HCT116 (cell line): ENCODE measurements around the gene OTUD3. TPM values are rescaled to one million over a fixed set of nuclear protein-coding genes. Genes with fewer than 3 reads are reported as not detected.

ENCODE experiments used
- ATAC-seq: fragments of 200-7000 bp; cut with Tn5 transposase; 2 replicates; pipeline ENCODE4 v1.9.1; 2020; ENCODE audit warnings: mild to moderate bottlenecking, moderate library complexity
- BruUV-seq: library from RNA; stranded (reverse); fragments of 400-500 nt; replicated peaks from 2 replicates; lab custom pipeline; 2021; lab: Mats Ljungman, UMichigan
- CTCF ChIA-PET: fragments of 300-600 bp; sonication (Branson Sonifier 250); formaldehyde crosslinking; loops from one replicate; lab custom pipeline; 2021; ENCODE audit warnings: antibody characterized with exemption; lab: Charles Lee
- POLR2A ChIA-PET: fragments of 300-600, 350-600 bp; sonication (Branson Sonifier 250); formaldehyde crosslinking; loops from one replicate; lab custom pipeline; 2021; ENCODE audit warnings: antibody characterized with exemption; lab: Charles Lee
- RAD21 ChIA-PET, 2 experiments: fragments of 300-600 bp; sonication (Branson Sonifier 250); formaldehyde crosslinking; loops; one replicate each; lab custom pipeline; 2023; ENCODE audit warnings: low total read pairs in 2 of 2; ENCODE audit not compliant: uncharacterized antibody in 2 of 2, unreplicated experiment in 2 of 2, low non-redundant PET in 1 of 2; lab: Charles Lee
- DNase-seq: peaks from one replicate; pipeline ENCODE4 v3.0.0-alpha.2; 2010; ENCODE audit warnings: low read depth, low spot score
- H2AFZ ChIP-seq: fragments of 200-600 bp; shearing (Covaris generic), sonication (generic); 2 replicates; pipeline ENCODE4 v1.6.1; 2017; ENCODE audit warnings: low read depth, mixed run types, mixed read lengths, antibody characterized with exemption, low read length; ENCODE audit not compliant: poor library complexity, severe bottlenecking
- H3K27ac ChIP-seq: 2 replicates; pipeline ENCODE4 v1.5.1; 2012; ENCODE audit warnings: low read depth, low read length
- H3K27me3 ChIP-seq: fragments of 200-600 bp; sonication (generic); 2 replicates; pipeline ENCODE4 v1.6.1; 2016; ENCODE audit warnings: mixed run types, low read length, mixed read lengths; ENCODE audit not compliant: insufficient read depth
- H3K36me3 ChIP-seq, 2 experiments: fragments of 200-500 bp in 1 of 2; fragments of 200-600 bp in 1 of 2; sonication (Bioruptor generic) in 1 of 2; sonication (generic) in 1 of 2; 2 replicates each; pipeline versions ENCODE4 v1.5.1 to v1.6.1; 2014 to 2016; ENCODE audit warnings: low read length in 2 of 2, inconsistent platforms in 1 of 2, mixed read lengths in 1 of 2, mixed run types in 1 of 2; ENCODE audit not compliant: insufficient read depth in 2 of 2, control insufficient read depth in 1 of 2
- H3K4me1 ChIP-seq, 2 experiments: fragments of 200-600 bp in 1 of 2; sonication (generic) in 1 of 2; 2 replicates each; pipeline versions ENCODE4 v1.5.1 to v1.6.1; 2012 to 2017; ENCODE audit warnings: low read length in 2 of 2, inconsistent platforms in 1 of 2, mild to moderate bottlenecking in 1 of 2, mixed read lengths in 1 of 2, mixed run types in 1 of 2, moderate library complexity in 1 of 2; ENCODE audit not compliant: insufficient read depth in 2 of 2, control insufficient read depth in 1 of 2
- H3K4me2 ChIP-seq: fragments of 200-600 bp; sonication (generic); 2 replicates; pipeline ENCODE4 v1.6.1; 2017; ENCODE audit warnings: mixed run types, low read length, mixed read lengths
- H3K4me3 ChIP-seq, 2 experiments: fragments of 200-600 bp in 1 of 2; sonication (generic) in 1 of 2; replicated peaks in 1 of 2; 2 replicates each; pipeline ENCODE4 v1.5.1; 2011 to 2016; ENCODE audit warnings: low read length in 2 of 2, control low read depth in 1 of 2, low read depth in 1 of 2, mild to moderate bottlenecking in 1 of 2, mixed read lengths in 1 of 2, mixed run types in 1 of 2
- H3K79me2 ChIP-seq: fragments of 200-600 bp; sonication (generic); 2 replicates; pipeline ENCODE4 v1.6.1; 2017; ENCODE audit warnings: mild to moderate bottlenecking, mixed run types, low read length, moderate library complexity, mixed read lengths; ENCODE audit not compliant: insufficient read depth
- H3K9ac ChIP-seq: fragments of 200-600 bp; sonication (generic); 2 replicates; pipeline ENCODE4 v1.6.1; 2016; ENCODE audit warnings: low read length, mixed read lengths
- H3K9me2 ChIP-seq: fragments of 200-600 bp; sonication (generic), shearing (Covaris generic); 2 replicates; pipeline ENCODE4 v1.6.1; 2017; ENCODE audit warnings: mixed run types, mild to moderate bottlenecking, moderate library complexity; ENCODE audit not compliant: insufficient read depth
- H3K9me3 ChIP-seq, 2 experiments: fragments of 200-500 bp in 1 of 2; fragments of 200-600 bp in 1 of 2; sonication (Bioruptor generic) in 1 of 2; sonication (generic) in 1 of 2; 2 replicates each; pipeline ENCODE4 v1.6.1; 2014 to 2017; ENCODE audit warnings: low read length in 2 of 2, mixed read lengths in 2 of 2, inconsistent platforms in 1 of 2, low read depth in 1 of 2, mild to moderate bottlenecking in 1 of 2, mixed run types in 1 of 2, moderate library complexity in 1 of 2; ENCODE audit not compliant: control insufficient read depth in 1 of 2, insufficient read depth in 1 of 2
- H4K20me1 ChIP-seq: fragments of 200-600 bp; sonication (generic), shearing (Covaris generic); 2 replicates; pipeline ENCODE4 v1.6.1; 2017; ENCODE audit warnings: mixed run types, mild to moderate bottlenecking, moderate library complexity; ENCODE audit not compliant: insufficient read depth
- ATF3 ChIP-seq: IDR thresholded peaks from 2 replicates; pipeline ENCODE4 v1.6.1; 2012
- CBX3 ChIP-seq: IDR thresholded peaks from 2 replicates; pipeline ENCODE4 v1.6.1; 2012; ENCODE audit warnings: low read depth
- CEBPB ChIP-seq: IDR thresholded peaks from 2 replicates; pipeline ENCODE4 v1.6.1; 2012; ENCODE audit warnings: low read depth
- CTCF ChIP-seq, 3 experiments: fragments of 200-600 bp in 1 of 3; sonication (generic) in 1 of 3; IDR thresholded peaks in 2 of 3; conservative IDR thresholded peaks in 1 of 3; 2 replicates each; pipeline ENCODE4 v1.5.1; 2012 to 2017; ENCODE audit warnings: low read depth in 2 of 3, low read length in 2 of 3, antibody characterized with exemption in 1 of 3, borderline replicate concordance in 1 of 3, control low read depth in 1 of 3, mild to moderate bottlenecking in 1 of 3, mixed read lengths in 1 of 3, mixed run types in 1 of 3, moderate library complexity in 1 of 3; ENCODE audit not compliant: insufficient read depth in 1 of 3
- ELF1 ChIP-seq: IDR thresholded peaks from 2 replicates; pipeline ENCODE4 v1.6.1; 2012; ENCODE audit warnings: low read depth, borderline replicate concordance
- EZH2 ChIP-seq: fragments of 200-600 bp; sonication (generic); IDR thresholded peaks from 2 replicates; pipeline ENCODE4 v1.6.1; 2017; ENCODE audit warnings: antibody characterized with exemption, mixed run types
- EZH2phosphoT487 ChIP-seq: fragments of 200-600 bp; IDR thresholded peaks from 2 replicates; pipeline ENCODE4 v1.6.1; 2018; ENCODE audit warnings: antibody characterized with exemption, borderline replicate concordance
- FOSL1 ChIP-seq: IDR thresholded peaks from 2 replicates; pipeline ENCODE4 v1.6.1; 2012; ENCODE audit warnings: low read depth
- MAX ChIP-seq: IDR thresholded peaks from 2 replicates; pipeline ENCODE4 v1.6.1; 2012
- POLR2A ChIP-seq: IDR thresholded peaks from 2 replicates; pipeline ENCODE4 v1.7.0; 2011; ENCODE audit warnings: borderline replicate concordance; ENCODE audit not compliant: insufficient read depth, insufficient read length; ENCODE audit errors: extremely low read depth
- POLR2AphosphoS5 ChIP-seq: IDR thresholded peaks from 2 replicates; pipeline ENCODE4 v1.6.1; 2011; ENCODE audit warnings: mild to moderate bottlenecking, low read depth, low read length, moderate library complexity
- REST ChIP-seq: IDR thresholded peaks from 2 replicates; pipeline ENCODE4 v1.6.1; 2012; ENCODE audit warnings: low read depth
- SIN3A ChIP-seq: IDR thresholded peaks from 2 replicates; pipeline ENCODE4 v1.6.1; 2012; ENCODE audit warnings: low read depth
- SP1 ChIP-seq: IDR thresholded peaks from 2 replicates; pipeline ENCODE4 v1.6.1; 2012; ENCODE audit warnings: low read depth
- SRF ChIP-seq: IDR thresholded peaks from 2 replicates; pipeline ENCODE4 v1.6.1; 2012; ENCODE audit warnings: low read depth
- TCF7L2 ChIP-seq: IDR thresholded peaks from 2 replicates; pipeline ENCODE4 v1.7.0; 2011; ENCODE audit warnings: borderline replicate concordance, inconsistent platforms; ENCODE audit not compliant: insufficient read depth, insufficient read length; ENCODE audit errors: extremely low read depth
- ZBTB33 ChIP-seq: IDR thresholded peaks from 2 replicates; pipeline ENCODE4 v1.6.1; 2011; ENCODE audit warnings: mild to moderate bottlenecking, low read length, moderate library complexity; ENCODE audit not compliant: insufficient replicate concordance; ENCODE audit errors: extremely low read depth
- ZFX ChIP-seq: fragments of 450-650 bp; IDR thresholded peaks from 2 replicates; pipeline ENCODE4 v1.6.1; 2017
- ZNF274 ChIP-seq: fragments of 200-500 bp; sonication (Bioruptor generic); IDR thresholded peaks from 2 replicates; pipeline ENCODE4 v1.6.1; 2014; ENCODE audit warnings: mild to moderate bottlenecking, low read depth, low read length, inconsistent platforms
- intact Hi-C: fragments of 100-400 bp; cut with micrococcal nuclease; formaldehyde crosslinking; loops from 2 replicates; pipeline ENCODE4 v1.10.0; 2022
- total RNA-seq: library from RNA; stranded (reverse); gene quantifications from one replicate; pipeline ENCODE4 v1.2.1, GENCODE V29; 2021; ENCODE audit not compliant: unreplicated experiment

The OTUD3 gene
- total RNA-seq, 1 experiment from 2014 or later: 15.0 TPM

GRCh38 chr1:19945914-19946313 is 63.7 kb downstream of the OTUD3 start:
- H3K27me3 ChIP-seq: no peaks in the 10 kb centered on the region
- DNase-seq (no peak), ATAC-seq (no peak)
- BruUV-seq: no TSS peak
- no peak overlapping the region for H3K9ac ChIP-seq
- POLR2A ChIA-PET: no interaction called here
- H3K4me3 ChIP-seq: no peak overlapping the region
- no peaks in the 10 kb centered on the region for H3K36me3 ChIP-seq
- H2AFZ ChIP-seq: no peak overlapping the region
- intact Hi-C loops: no loop called here
- peaks cover 3 to 6% of the 10 kb centered on the region in 2 experiments; a peak in 3 of 4 replicates for H3K4me1 ChIP-seq
- no peak overlapping the region for H3K4me2 ChIP-seq
- RAD21 ChIA-PET: no interaction called here
- CTCF ChIA-PET: no interaction called here
- H3K79me2 ChIP-seq: no peaks in the 10 kb centered on the region
- H4K20me1 ChIP-seq: no peaks in the 10 kb centered on the region
- TF ChIP-seq SIN3A (no peak), POLR2AphosphoS5 (no peak), CEBPB (no peak), CBX3 (no peak), ATF3 (no peak), EZH2 (no peak), ELF1 (no peak), POLR2A (no peak), ZFX (no peak), CTCF (IDR thresholded peaks at IDR 0.05 in 2 of 3, conservative IDR thresholded peaks at IDR 0.05 in 1 of 3; ENCODE audit: borderline replicate concordance in 1 of 3, insufficient read depth in 1 of 3, low read depth in 2 of 3, low read length in 2 of 3) (no peak), ZBTB33 (no peak), REST (no peak), TCF7L2 (no peak), MAX (no peak), EZH2phosphoT487 (no peak), ZNF274 (no peak), FOSL1 (no peak), SRF (no peak), SP1 (no peak)
- TF ChIP-seq, all 23 proteins: peak for 0
- Histone ChIP-seq H3K27ac (no peak overlapping the region), H3K9me3 (no peaks in the 10 kb centered on the region), H3K9me2 (no peaks in the 10 kb centered on the region)
